HL-60 (cell line): Measurements from ENCODE around the gene ADAMTS2.

Experiments used
- CTCF ChIP-seq: IDR thresholded peaks from one replicate; pipeline ENCODE4 v1.5.1; 2011; ENCODE audit warnings: low read length, control low read depth, inconsistent platforms; ENCODE audit not compliant: insufficient read depth
- POLR2AphosphoS5 ChIP-seq: IDR thresholded peaks from 2 replicates; pipeline ENCODE4 v1.6.1; 2012; ENCODE audit warnings: low read depth
- REST ChIP-seq: IDR thresholded peaks from 2 replicates; pipeline ENCODE4 v1.6.1; 2012; ENCODE audit warnings: low read depth; ENCODE audit not compliant: insufficient replicate concordance

- TF ChIP-seq POLR2AphosphoS5 (no peak), CTCF (no peak), REST (no peak)
These were observed 158.5 kb downstream of the ADAMTS2 start for GRCh38 chr5:179186801-179187200.
